ENCODE measurements around the gene KIAA0513.

Gene KIAA0513

DNA sequence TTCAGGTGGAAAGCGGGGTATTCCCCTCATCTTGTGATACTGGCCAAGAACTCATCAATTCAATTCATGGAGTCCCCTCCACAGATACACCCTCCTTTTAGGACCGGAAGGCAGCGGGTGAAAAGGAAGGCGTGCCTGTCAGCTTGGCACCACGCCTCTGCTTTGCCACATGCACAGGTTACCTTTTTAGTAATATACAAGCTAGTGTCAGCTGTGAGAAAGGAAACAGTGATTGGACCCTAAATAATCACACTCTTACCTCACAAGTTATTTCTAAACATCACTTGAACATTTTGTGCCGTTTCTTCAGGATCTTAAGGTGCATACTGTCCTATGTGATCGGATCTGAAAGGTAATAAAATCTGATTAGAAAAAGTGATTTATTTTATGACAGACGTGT, 31.9 kb upstream of the KIAA0513 start:
- Histone ChIP-seq H3K4me1 (ENCODE audit: control insufficient read depth, insufficient read depth, low read length) (peaks cover 81% of the 10 kb centered on the region), H3K4me3 (ENCODE audit: low read length) (no peak overlapping the region), H3K27me3 (ENCODE audit: control insufficient read depth, insufficient read depth, low read length) (no peaks in the 10 kb centered on the region), H3K9ac (ENCODE audit: low read length) (peak overlapping the region; percentile 67), H3K36me3 (ENCODE audit: control insufficient read depth, insufficient read depth, low read length) (peaks cover 13% of the 10 kb centered on the region), H3K9me3 (ENCODE audit: control insufficient read depth, low read length) (no peaks in the 10 kb centered on the region)

- H3K4me3 ChIP-seq (ENCODE audit: low read length), result no peak overlapping the region
- no peaks in the 10 kb centered on the region for H3K9me3 ChIP-seq (ENCODE audit: control insufficient read depth, low read length)
- H3K36me3 ChIP-seq (ENCODE audit: control insufficient read depth, insufficient read depth, low read length), result peaks cover 13% of the 10 kb centered on the region
- no peaks in the 10 kb centered on the region for H3K27me3 ChIP-seq (ENCODE audit: control insufficient read depth, insufficient read depth, low read length)
- peak overlapping the region; percentile 67 for H3K9ac ChIP-seq (ENCODE audit: low read length)
- peaks cover 83% of the 10 kb centered on the region for H3K4me1 ChIP-seq (ENCODE audit: control insufficient read depth, insufficient read depth, low read length)
Observed at GRCh38 chr16:84996365-84996764, 31.2 kb upstream of the KIAA0513 start.

GRCh38 chr16:84999200-84999599, 28.4 kb upstream of the KIAA0513 start:
- peak overlapping the region; percentile 64 for H3K9ac ChIP-seq (ENCODE audit: low read length)
- peaks cover 84% of the 10 kb centered on the region for H3K4me1 ChIP-seq (ENCODE audit: control insufficient read depth, insufficient read depth, low read length)
- peaks cover 7% of the 10 kb centered on the region for H3K36me3 ChIP-seq (ENCODE audit: control insufficient read depth, insufficient read depth, low read length)
- no peak overlapping the region for H3K4me3 ChIP-seq (ENCODE audit: low read length)
- H3K27me3 ChIP-seq (ENCODE audit: control insufficient read depth, insufficient read depth, low read length), result no peaks in the 10 kb centered on the region
- no peaks in the 10 kb centered on the region for H3K9me3 ChIP-seq (ENCODE audit: control insufficient read depth, low read length)

- H3K4me1 ChIP-seq (ENCODE audit: control insufficient read depth, insufficient read depth, low read length), result peaks cover 86% of the 10 kb centered on the region
- H3K36me3 ChIP-seq (ENCODE audit: control insufficient read depth, insufficient read depth, low read length), result peaks cover 4% of the 10 kb centered on the region
- H3K9me3 ChIP-seq (ENCODE audit: control insufficient read depth, low read length), result no peaks in the 10 kb centered on the region
- H3K27me3 ChIP-seq (ENCODE audit: control insufficient read depth, insufficient read depth, low read length), result no peaks in the 10 kb centered on the region
- no peak overlapping the region for H3K4me3 ChIP-seq (ENCODE audit: low read length)
- H3K9ac ChIP-seq (ENCODE audit: low read length), result peak overlapping the region; percentile 64
Observed at GRCh38 chr16:84999857-85000480, 27.6 kb upstream of the KIAA0513 start.

GRCh38 chr16:85002099-85002541, 25.5 kb upstream of the KIAA0513 start:
- H3K4me3 ChIP-seq (ENCODE audit: low read length), result no peak overlapping the region
- H3K9ac ChIP-seq (ENCODE audit: low read length), result peak overlapping the region; percentile 32
- no peaks in the 10 kb centered on the region for H3K36me3 ChIP-seq (ENCODE audit: control insufficient read depth, insufficient read depth, low read length)
- H3K27me3 ChIP-seq (ENCODE audit: control insufficient read depth, insufficient read depth, low read length), result no peaks in the 10 kb centered on the region
- H3K9me3 ChIP-seq (ENCODE audit: control insufficient read depth, low read length), result no peaks in the 10 kb centered on the region
- H3K4me1 ChIP-seq (ENCODE audit: control insufficient read depth, insufficient read depth, low read length), result peaks cover 77% of the 10 kb centered on the region

DNA sequence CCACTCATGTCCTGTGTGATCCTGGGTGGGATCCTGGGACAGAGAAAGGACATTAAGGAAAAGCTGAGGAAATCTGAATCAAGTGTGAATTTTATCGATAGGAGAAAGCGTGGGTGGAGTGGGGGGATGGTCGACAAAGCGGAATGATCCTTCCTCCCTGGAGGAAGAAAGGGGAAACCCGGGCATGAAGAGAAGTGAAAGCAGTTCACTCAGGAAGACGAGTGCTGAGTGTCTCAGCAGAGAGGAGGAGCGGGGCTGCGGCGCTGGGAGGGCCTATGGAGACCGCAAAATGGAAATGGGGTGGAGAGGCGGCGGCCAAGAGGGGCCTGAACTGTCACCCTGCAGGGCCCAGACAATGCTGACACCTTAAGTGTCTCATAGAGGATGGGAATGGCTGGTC, 25.0 kb upstream of the KIAA0513 start:
- Histone ChIP-seq H3K27me3 (ENCODE audit: control insufficient read depth, insufficient read depth, low read length) (no peaks in the 10 kb centered on the region), H3K9ac (ENCODE audit: low read length) (peak overlapping the region; percentile 37), H3K9me3 (ENCODE audit: control insufficient read depth, low read length) (no peaks in the 10 kb centered on the region), H3K4me3 (ENCODE audit: low read length) (no peak overlapping the region), H3K36me3 (ENCODE audit: control insufficient read depth, insufficient read depth, low read length) (no peaks in the 10 kb centered on the region), H3K4me1 (ENCODE audit: control insufficient read depth, insufficient read depth, low read length) (peaks cover 79% of the 10 kb centered on the region)

DNA sequence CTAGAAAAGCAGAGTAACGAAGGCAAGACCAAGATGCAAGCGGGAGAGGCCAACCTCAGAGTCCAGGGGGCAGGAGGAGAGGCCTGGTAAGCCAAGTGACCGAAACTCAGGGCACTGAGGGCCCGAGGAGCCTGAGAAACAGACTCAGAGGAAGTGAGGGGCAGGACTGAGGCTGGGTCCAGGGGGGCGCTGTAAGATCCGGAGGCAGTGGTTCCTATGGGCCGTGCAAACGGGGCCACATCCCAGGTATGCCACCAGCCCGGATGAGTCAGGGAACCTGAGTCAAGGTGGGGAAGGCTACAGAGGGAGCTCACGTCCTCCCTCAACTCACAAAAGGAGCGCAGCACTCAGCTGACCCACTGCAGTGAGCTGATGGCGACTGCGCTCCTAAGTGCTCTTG, 24.5 kb upstream of the KIAA0513 start:
- H3K36me3 ChIP-seq (ENCODE audit: control insufficient read depth, insufficient read depth, low read length), result no peaks in the 10 kb centered on the region
- no peaks in the 10 kb centered on the region for H3K9me3 ChIP-seq (ENCODE audit: control insufficient read depth, low read length)
- no peak overlapping the region for H3K4me3 ChIP-seq (ENCODE audit: low read length)
- H3K9ac ChIP-seq (ENCODE audit: low read length), result peak overlapping the region; percentile 37
- peaks cover 84% of the 10 kb centered on the region for H3K4me1 ChIP-seq (ENCODE audit: control insufficient read depth, insufficient read depth, low read length)
- no peaks in the 10 kb centered on the region for H3K27me3 ChIP-seq (ENCODE audit: control insufficient read depth, insufficient read depth, low read length)

DNA sequence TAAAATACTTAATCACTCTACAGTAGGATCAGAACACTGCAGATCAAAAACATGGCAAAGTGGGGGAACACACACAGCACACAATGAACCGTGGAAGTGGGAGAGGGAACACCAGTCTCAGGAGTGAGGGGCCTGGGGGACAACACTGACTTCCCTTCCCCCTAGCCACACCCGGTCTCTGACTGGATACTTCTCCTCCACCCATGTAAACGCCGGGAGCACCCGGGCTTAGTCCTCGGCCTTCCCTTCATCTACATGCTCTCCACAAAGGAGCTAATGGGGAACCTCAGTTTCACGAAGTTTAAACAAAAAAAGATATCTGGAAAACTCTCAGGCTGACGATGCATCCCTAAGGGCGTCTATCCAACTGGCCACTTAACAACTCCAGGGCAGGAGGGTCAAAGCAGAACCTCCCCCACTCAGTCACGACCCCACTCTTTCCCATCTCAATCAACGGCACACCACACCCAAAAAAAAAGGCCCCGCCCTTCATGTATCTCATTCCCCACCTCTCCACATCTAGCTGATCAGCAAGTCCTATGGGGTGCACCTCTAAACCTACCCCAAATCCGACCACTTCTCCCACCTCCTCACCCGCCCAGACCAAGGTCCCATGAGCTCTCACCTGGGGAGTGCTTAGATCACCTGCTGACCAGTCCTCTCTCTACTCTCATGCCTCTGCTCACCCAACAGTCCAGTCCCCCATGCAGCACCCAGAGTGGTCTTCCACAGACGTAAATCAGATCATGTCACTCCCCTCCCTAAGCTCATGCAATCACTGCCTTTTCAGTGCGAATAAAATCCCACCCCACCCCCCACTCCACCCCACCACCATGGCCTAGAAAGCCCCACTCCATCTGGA, 23.6 kb upstream of the KIAA0513 start:
- H3K9ac ChIP-seq (ENCODE audit: low read length), result peak overlapping the region; percentile 58
- peaks cover 84% of the 10 kb centered on the region for H3K4me1 ChIP-seq (ENCODE audit: control insufficient read depth, insufficient read depth, low read length)
- no peaks in the 10 kb centered on the region for H3K36me3 ChIP-seq (ENCODE audit: control insufficient read depth, insufficient read depth, low read length)
- H3K27me3 ChIP-seq (ENCODE audit: control insufficient read depth, insufficient read depth, low read length), result no peaks in the 10 kb centered on the region
- H3K9me3 ChIP-seq (ENCODE audit: control insufficient read depth, low read length), result no peaks in the 10 kb centered on the region
- peak overlapping the region; percentile 10 for H3K4me3 ChIP-seq (ENCODE audit: low read length)

DNA sequence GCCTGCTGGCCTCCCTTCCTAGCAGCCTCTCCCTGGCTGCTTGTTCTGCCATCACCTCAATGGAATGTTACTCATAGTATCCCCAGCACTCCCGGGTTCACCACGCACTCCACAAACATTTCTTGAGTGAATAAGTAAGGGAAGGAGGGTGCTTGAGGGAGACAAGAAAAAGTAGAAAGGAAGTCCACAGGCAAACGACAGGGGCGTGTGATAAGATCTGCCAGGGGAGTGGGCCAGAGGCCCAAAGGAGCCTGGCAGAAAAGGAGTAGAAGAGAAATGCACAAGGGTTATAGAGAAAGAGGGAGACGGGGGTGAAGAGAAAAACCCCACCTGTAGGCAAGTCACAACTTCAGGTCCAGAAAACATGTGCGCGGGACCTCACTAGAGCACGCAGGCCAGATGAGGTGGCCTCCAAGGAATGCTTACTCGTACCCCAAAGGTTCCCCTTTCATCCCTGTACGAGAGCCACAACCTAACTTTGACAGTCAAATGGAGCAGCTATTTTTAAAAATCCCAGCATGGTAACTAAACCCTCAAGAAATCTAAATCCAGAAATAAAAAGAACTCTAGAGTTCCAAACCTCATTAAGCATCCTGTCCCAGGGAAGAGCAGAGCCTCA, 22.9 kb upstream of the KIAA0513 start:
- no peaks in the 10 kb centered on the region for H3K27me3 ChIP-seq (ENCODE audit: control insufficient read depth, insufficient read depth, low read length)
- no peaks in the 10 kb centered on the region for H3K36me3 ChIP-seq (ENCODE audit: control insufficient read depth, insufficient read depth, low read length)
- H3K9me3 ChIP-seq (ENCODE audit: control insufficient read depth, low read length), result no peaks in the 10 kb centered on the region
- H3K4me1 ChIP-seq (ENCODE audit: control insufficient read depth, insufficient read depth, low read length), result peaks cover 83% of the 10 kb centered on the region
- peak overlapping the region; percentile 58 for H3K9ac ChIP-seq (ENCODE audit: low read length)
- no peak overlapping the region for H3K4me3 ChIP-seq (ENCODE audit: low read length)

GRCh38 chr16:85005285-85006069, 22.1 kb upstream of the KIAA0513 start:
- Histone ChIP-seq H3K4me1 (ENCODE audit: control insufficient read depth, insufficient read depth, low read length) (peaks cover 75% of the 10 kb centered on the region), H3K9ac (ENCODE audit: low read length) (peak overlapping the region; percentile 58), H3K27me3 (ENCODE audit: control insufficient read depth, insufficient read depth, low read length) (no peaks in the 10 kb centered on the region), H3K9me3 (ENCODE audit: control insufficient read depth, low read length) (no peaks in the 10 kb centered on the region), H3K4me3 (ENCODE audit: low read length) (no peak overlapping the region), H3K36me3 (ENCODE audit: control insufficient read depth, insufficient read depth, low read length) (no peaks in the 10 kb centered on the region)

DNA sequence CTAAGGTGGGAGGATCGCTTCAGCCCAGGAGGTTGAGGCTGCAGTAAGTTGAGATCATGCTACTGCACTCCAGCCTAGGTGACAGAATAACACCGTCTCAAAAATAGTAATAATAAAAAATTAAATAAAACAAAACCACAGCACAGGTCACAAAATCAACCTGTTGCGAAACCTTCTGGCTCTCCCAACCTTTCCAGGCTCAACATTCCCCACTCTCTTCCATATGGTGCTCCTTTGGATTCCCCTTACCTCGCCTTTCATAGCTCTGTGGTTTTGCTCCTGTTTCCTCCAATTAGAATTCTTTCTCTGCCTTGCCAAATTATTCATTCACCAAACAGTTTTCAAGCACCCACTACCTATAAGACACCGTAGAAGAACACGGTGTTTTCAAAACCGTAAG, 21.0 kb upstream of the KIAA0513 start:
- H3K9me3 ChIP-seq (ENCODE audit: control insufficient read depth, low read length), result no peaks in the 10 kb centered on the region
- H3K4me3 ChIP-seq (ENCODE audit: low read length), result no peak overlapping the region
- no peak overlapping the region for H3K9ac ChIP-seq (ENCODE audit: low read length)
- no peaks in the 10 kb centered on the region for H3K36me3 ChIP-seq (ENCODE audit: control insufficient read depth, insufficient read depth, low read length)
- no peaks in the 10 kb centered on the region for H3K27me3 ChIP-seq (ENCODE audit: control insufficient read depth, insufficient read depth, low read length)
- H3K4me1 ChIP-seq (ENCODE audit: control insufficient read depth, insufficient read depth, low read length), result peaks cover 63% of the 10 kb centered on the region

Data from mucosa of stomach (tissue), 1 donor.